Effector CD8-positive, alpha-beta T cell (primary cell): ENCODE data around the gene IPP.
"Not testable (repeated sequence)": the region's sequence is repeated elsewhere in the genome, so short reads cannot be mapped to it uniquely, and the experiment has no call there.

Experiments
- DNase-seq: peaks from one replicate; lab custom pipeline; 2025; lab: John Stamatoyannopoulos, UW

The IPP gene

GRCh38 chr1:45684402-45684801 lies 66.1 kb downstream of the IPP start:
- no peak for DNase-seq

GRCh38 chr1:45682942-45683341 lies 67.5 kb downstream of the IPP start:
- no peak for DNase-seq

GRCh38 chr1:45679123-45679522 lies 71.3 kb downstream of the IPP start:
- no peak for DNase-seq

GRCh38 chr1:45678489-45678888 lies 72.0 kb downstream of the IPP start:
- DNase-seq: no peak

- no peak for DNase-seq
These were observed 72.7 kb downstream of the IPP start for GRCh38 chr1:45677751-45678245.

- DNase-seq: not testable (repeated sequence)
These were observed 73.9 kb downstream of the IPP start for GRCh38 chr1:45676553-45676952.

GRCh38 chr1:45674478-45674877 lies 76.0 kb downstream of the IPP start:
- DNase-seq: no peak

GRCh38 chr1:45673956-45674355 lies 76.5 kb downstream of the IPP start:
- no peak for DNase-seq

- no peak for DNase-seq
These were observed 80.4 kb downstream of the IPP start for GRCh38 chr1:45669859-45670655.

GRCh38 chr1:45669379-45669778 lies 81.1 kb downstream of the IPP start:
- DNase-seq: no peak

GRCh38 chr1:45668526-45668925 lies 81.9 kb downstream of the IPP start:
- no peak for DNase-seq

- DNase-seq: no peak
These were observed 82.9 kb downstream of the IPP start for GRCh38 chr1:45667321-45668111.

GRCh38 chr1:45666836-45667235 lies 83.6 kb downstream of the IPP start:
- DNase-seq: no peak

- no peak for DNase-seq
These were observed 90.1 kb downstream of the IPP start for GRCh38 chr1:45660336-45660735.

GRCh38 chr1:45659222-45659621 lies 91.2 kb downstream of the IPP start:
- DNase-seq: no peak

- no peak for DNase-seq
These were observed 92.3 kb downstream of the IPP start for GRCh38 chr1:45658171-45658570.

GRCh38 chr1:45656573-45657226 lies 93.8 kb downstream of the IPP start:
- no peak for DNase-seq

- no peak for DNase-seq
These were observed 95.7 kb downstream of the IPP start for GRCh38 chr1:45654540-45655280.
